Erythroblast (primary cell): Measurements from ENCODE around the gene RHO.

Source experiments
- DNase-seq, 2 experiments: peaks; one replicate each; lab custom pipeline; 2025; lab: John Stamatoyannopoulos, UW
- GATA1 ChIP-seq: IDR thresholded peaks from 2 replicates; pipeline ENCODE4 v1.6.1; 2011; ENCODE audit warnings: low read depth, mild to moderate bottlenecking, control low read depth, low read length, moderate library complexity
- POLR2A ChIP-seq: IDR thresholded peaks from 2 replicates; pipeline ENCODE4 v1.6.1; 2011; ENCODE audit warnings: mild to moderate bottlenecking, low read length

Gene RHO

GRCh38 chr3:129520960-129521359 lies 7.5 kb upstream of the RHO start:
- TF ChIP-seq GATA1 (no peak), POLR2A (no peak)
- no peak for DNase-seq

- TF ChIP-seq POLR2A: no peak
- no peak for TF ChIP-seq GATA1
Measured at GRCh38 chr3:129521611-129522010, 6.8 kb upstream of the RHO start.

DNA sequence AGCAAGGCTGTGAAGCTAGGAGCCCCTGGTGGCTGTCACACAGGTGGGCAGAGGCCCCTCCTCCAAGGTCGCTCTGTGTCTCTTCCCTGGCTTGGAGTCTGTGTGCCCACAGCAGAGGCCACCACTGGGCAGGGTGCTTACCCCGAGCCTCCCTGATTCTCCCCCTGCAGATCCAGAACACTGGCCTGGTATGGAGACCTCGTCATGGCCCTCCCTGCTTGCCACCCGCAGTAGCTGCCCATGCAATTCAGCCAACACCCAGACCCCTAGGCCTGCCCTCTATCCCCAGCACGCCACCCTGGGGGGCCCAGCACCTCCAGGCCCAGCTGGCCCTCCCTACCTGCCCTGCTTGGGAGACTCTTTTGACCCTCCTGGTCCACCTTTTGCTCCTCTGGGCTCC lies 5.5 kb upstream of the RHO start:
- no peak for DNase-seq
- no peak for TF ChIP-seq GATA1
- TF ChIP-seq POLR2A: no peak

More at GRCh38 chr3:129521611-129522010, 6.8 kb upstream of the RHO start:
- no peak for DNase-seq

GRCh38 chr3:129524081-129524480 lies 4.4 kb upstream of the RHO start:
- TF ChIP-seq POLR2A (no peak), GATA1 (no peak)
- no peak for DNase-seq

DNA sequence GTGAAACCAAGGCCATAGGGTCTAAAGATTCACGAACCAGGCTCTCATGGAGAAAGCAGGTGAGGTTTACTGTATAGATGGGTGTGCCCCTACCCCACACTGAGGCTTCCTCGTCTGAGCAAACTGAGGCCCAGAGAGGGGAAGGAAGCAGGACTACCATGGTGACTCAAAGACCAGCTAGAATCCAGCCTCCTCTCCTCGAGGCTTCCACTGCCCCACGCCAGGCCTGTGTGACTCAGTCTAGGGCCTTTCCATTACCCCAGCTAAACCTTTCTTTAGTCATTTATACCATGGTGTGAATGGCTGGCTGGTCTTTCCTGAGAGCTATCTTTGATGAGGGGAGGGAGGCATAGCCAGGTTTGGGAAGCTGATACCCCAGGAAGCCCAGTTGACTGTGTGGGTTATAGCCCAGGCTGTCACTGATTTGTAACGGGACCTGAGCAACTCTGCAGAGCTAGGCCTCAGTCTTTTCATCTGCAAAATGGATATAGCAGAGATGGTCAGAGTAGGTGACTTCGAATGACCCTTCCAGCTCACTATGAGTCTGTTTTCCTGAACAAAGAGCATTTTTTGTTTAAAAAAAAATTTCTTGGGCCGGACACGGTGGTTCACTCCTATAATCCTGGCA lies 3.0 kb upstream of the RHO start:
- TF ChIP-seq GATA1 (no peak), POLR2A (no peak)
- DNase-seq: no peak

GRCh38 chr3:129526121-129526900 lies 2.1 kb upstream of the RHO start:
- DNase-seq: no peak
- TF ChIP-seq POLR2A (no peak), GATA1 (no peak)

- no peak for DNase-seq
- TF ChIP-seq GATA1 (no peak), POLR2A (no peak)
Measured at GRCh38 chr3:129527262-129527661, 1.2 kb upstream of the RHO start.

DNA sequence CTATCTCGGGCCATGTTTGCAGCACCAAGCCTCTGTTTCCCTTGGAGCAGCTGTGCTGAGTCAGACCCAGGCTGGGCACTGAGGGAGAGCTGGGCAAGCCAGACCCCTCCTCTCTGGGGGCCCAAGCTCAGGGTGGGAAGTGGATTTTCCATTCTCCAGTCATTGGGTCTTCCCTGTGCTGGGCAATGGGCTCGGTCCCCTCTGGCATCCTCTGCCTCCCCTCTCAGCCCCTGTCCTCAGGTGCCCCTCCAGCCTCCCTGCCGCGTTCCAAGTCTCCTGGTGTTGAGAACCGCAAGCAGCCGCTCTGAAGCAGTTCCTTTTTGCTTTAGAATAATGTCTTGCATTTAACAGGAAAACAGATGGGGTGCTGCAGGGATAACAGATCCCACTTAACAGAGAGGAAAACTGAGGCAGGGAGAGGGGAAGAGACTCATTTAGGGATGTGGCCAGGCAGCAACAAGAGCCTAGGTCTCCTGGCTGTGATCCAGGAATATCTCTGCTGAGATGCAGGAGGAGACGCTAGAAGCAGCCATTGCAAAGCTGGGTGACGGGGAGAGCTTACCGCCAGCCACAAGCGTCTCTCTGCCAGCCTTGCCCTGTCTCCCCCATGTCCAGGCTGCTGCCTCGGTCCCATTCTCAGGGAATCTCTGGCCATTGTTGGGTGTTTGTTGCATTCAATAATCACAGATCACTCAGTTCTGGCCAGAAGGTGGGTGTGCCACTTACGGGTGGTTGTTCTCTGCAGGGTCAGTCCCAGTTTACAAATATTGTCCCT lies 1.2 kb downstream of the RHO start:
- TF ChIP-seq GATA1 (no peak), POLR2A (no peak)
- DNase-seq: no peak

- TF ChIP-seq GATA1 (no peak), POLR2A (no peak)
- DNase-seq: no peak
Measured at GRCh38 chr3:129530251-129530791, 1.9 kb downstream of the RHO start.

DNA sequence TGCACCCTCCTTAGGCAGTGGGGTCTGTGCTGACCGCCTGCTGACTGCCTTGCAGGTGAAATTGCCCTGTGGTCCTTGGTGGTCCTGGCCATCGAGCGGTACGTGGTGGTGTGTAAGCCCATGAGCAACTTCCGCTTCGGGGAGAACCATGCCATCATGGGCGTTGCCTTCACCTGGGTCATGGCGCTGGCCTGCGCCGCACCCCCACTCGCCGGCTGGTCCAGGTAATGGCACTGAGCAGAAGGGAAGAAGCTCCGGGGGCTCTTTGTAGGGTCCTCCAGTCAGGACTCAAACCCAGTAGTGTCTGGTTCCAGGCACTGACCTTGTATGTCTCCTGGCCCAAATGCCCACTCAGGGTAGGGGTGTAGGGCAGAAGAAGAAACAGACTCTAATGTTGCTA lies 2.4 kb downstream of the RHO start:
- TF ChIP-seq GATA1: no peak
- no peak for TF ChIP-seq POLR2A
- no peak for DNase-seq

GRCh38 chr3:129531699-129532098 lies 3.3 kb downstream of the RHO start:
- no peak for TF ChIP-seq GATA1
- no peak for TF ChIP-seq POLR2A
- no peak for DNase-seq

DNA sequence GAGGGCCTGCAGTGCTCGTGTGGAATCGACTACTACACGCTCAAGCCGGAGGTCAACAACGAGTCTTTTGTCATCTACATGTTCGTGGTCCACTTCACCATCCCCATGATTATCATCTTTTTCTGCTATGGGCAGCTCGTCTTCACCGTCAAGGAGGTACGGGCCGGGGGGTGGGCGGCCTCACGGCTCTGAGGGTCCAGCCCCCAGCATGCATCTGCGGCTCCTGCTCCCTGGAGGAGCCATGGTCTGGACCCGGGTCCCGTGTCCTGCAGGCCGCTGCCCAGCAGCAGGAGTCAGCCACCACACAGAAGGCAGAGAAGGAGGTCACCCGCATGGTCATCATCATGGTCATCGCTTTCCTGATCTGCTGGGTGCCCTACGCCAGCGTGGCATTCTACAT lies 3.8 kb downstream of the RHO start:
- TF ChIP-seq GATA1 (no peak), POLR2A (no peak)
- no peak for DNase-seq

DNA sequence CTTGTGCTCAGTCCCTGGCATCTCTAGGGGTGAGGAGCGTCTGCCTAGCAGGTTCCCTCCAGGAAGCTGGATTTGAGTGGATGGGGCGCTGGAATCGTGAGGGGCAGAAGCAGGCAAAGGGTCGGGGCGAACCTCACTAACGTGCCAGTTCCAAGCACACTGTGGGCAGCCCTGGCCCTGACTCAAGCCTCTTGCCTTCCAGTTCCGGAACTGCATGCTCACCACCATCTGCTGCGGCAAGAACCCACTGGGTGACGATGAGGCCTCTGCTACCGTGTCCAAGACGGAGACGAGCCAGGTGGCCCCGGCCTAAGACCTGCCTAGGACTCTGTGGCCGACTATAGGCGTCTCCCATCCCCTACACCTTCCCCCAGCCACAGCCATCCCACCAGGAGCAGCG lies 5.0 kb downstream of the RHO start:
- TF ChIP-seq GATA1: no peak
- TF ChIP-seq POLR2A: no peak
- no peak for DNase-seq

DNA sequence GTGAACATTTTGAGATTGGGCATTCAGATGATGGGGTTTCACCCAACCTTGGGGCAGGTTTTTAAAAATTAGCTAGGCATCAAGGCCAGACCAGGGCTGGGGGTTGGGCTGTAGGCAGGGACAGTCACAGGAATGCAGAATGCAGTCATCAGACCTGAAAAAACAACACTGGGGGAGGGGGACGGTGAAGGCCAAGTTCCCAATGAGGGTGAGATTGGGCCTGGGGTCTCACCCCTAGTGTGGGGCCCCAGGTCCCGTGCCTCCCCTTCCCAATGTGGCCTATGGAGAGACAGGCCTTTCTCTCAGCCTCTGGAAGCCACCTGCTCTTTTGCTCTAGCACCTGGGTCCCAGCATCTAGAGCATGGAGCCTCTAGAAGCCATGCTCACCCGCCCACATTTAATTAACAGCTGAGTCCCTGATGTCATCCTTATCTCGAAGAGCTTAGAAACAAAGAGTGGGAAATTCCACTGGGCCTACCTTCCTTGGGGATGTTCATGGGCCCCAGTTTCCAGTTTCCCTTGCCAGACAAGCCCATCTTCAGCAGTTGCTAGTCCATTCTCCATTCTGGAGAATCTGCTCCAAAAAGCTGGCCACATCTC lies 6.1 kb downstream of the RHO start:
- TF ChIP-seq GATA1 (no peak), POLR2A (no peak)
- DNase-seq: no peak
